CD4-positive, alpha-beta T cell treated with Interleukin-4 for 1 hour (primary cell): ENCODE measurements around the gene ATP6V0D1.
A peak's percentile ranks its signal among the peaks of the same experiment; 100 is the strongest.

Experiments used
- DNase-seq, 2 donors: peaks; one replicate each; pipeline ENCODE4 v3.0.0-alpha.2; 2020 to 2022

Gene ATP6V0D1

DNA sequence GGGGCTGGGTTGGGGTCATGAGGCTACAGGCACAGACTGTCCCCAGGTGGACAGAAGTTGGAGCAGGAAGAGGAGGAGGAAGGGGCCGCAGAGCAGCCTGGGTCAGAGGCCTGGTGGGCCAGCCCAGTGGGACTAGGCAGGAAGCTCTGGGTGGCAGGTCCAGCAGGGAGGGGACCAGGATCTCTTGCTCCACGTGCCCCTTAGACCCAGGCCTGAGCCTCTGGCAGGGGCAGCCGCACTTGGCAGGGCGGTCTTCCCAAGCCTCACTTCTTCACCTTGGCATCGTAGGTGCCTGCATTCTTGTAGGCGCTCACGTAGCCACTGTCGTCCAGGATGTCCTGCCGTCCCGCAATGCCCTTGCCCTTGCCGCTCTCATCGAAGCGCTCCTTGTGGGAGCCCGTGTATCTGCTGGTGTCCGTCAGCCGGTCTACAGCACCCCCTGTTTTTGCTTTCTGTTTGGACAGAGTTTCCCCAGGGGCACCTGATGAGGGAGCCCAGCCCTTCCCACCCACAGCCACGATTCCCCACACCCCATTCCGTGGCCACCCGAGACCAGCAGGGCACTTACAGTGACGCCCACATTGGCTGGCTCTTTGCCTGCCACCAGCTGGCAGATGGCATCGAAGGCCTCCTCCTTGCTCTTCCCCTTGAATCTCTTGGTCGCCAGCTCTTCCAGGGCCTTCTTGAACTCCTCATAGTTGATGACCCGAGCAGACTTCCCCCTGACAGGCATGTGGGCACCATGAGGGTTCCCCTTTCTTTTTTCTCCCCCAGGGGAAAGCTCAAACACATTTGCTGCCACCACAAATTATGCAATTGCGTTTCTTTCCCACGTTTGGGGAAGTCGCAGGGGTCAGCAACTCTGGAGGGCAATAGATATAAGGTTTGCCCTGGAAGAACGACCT lies 90.8 kb downstream of the ATP6V0D1 start:
- peak; percentile 10 to 64 for DNase-seq

DNA sequence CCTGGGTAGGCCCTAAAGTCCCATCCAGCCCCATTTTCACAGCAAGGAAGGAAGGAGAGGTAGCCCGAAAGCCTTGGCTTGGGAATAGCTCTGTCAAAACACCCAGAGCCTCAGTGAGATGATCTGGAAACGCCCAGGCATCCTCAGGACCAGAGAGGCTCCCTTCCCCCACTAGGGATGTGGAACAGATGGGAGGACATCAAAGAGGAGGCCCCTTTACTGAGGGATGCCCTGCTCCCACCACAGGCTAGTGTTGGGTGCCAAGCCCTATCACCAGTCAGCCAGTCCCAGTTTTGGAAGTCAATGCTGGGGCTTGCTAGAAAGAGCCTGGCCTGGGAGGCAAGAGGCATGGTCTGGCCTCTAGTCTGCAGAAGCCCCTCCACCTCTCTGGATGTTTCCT lies 92.4 kb downstream of the ATP6V0D1 start:
- no peak for DNase-seq

DNA sequence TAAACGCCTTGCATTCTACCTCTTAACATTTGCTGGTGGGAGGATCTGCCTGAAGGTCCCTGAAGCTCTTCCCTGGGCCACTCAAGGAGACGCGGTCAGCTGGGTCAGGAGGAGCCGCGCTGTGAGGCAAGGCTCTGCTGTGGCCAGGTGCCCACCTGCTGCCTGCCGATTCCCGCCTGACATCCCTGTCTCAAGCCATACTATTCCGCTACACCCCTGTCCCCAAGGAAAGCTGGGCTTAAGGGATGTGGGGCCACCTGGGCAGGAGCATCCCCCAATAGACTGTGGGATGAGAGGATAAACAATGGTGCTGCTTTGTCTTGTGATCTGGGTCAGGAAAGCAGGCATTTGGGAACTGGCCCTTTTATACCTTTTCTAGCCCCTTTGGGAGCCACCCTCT lies 92.8 kb downstream of the ATP6V0D1 start:
- DNase-seq, result no peak
